HUES6 (cell line): ENCODE results near the gene TMOD3.

Experiments
- H3K27ac ChIP-seq: 2 replicates; pipeline ENCODE4 v1.7.0; 2013; ENCODE audit warnings: low read depth, mild to moderate bottlenecking, low read length, inconsistent platforms
- H3K27me3 ChIP-seq: 2 replicates; pipeline ENCODE4 v1.6.1; 2013; ENCODE audit warnings: low read length; ENCODE audit not compliant: control insufficient read depth, insufficient read depth
- H3K36me3 ChIP-seq: 2 replicates; pipeline ENCODE4 v1.6.1; 2013; ENCODE audit warnings: low read length; ENCODE audit not compliant: control insufficient read depth, insufficient read depth
- H3K4me1 ChIP-seq: 2 replicates; pipeline ENCODE4 v1.6.1; 2013; ENCODE audit warnings: low read length; ENCODE audit not compliant: control insufficient read depth, insufficient read depth
- H3K4me3 ChIP-seq: 2 replicates; pipeline ENCODE4 v1.5.1; 2013; ENCODE audit warnings: low read depth, low read length
- H3K9ac ChIP-seq: one replicate; pipeline ENCODE4 v1.6.1; 2013; ENCODE audit warnings: mild to moderate bottlenecking, low read length
- H3K9me3 ChIP-seq: 2 replicates; pipeline ENCODE4 v1.6.1; 2013; ENCODE audit warnings: low read depth, low read length; ENCODE audit not compliant: control insufficient read depth, insufficient read depth

TMOD3 gene

DNA sequence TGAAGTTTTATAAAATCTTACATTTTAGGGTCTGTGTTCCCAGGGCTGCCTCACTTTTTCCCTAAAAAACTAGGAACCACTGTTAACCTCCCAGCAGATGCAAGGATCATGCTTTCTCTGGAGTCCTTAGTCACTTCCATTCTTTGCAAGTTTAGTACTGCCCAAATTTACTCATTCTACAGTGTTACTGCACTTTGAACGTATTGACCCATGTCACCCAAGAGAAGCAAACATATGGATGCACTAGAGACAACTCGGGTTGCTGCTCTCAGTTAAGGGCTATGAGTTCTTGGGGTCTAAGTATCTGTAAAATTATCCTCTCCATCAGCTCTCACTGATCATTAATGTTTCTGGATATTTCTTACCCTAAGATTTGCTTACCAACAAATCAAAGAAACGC is 83.1 kb downstream of the TMOD3 start:
- Histone ChIP-seq H3K4me3 (no peak overlapping the region), H3K9me3 (no peaks in the 10 kb centered on the region), H3K27me3 (no peaks in the 10 kb centered on the region), H3K36me3 (peaks cover 23% of the 10 kb centered on the region), H3K4me1 (no peaks in the 10 kb centered on the region), H3K9ac (no peak overlapping the region), H3K27ac (no peak overlapping the region)

- Histone ChIP-seq H3K27ac (no peak overlapping the region), H3K9me3 (no peaks in the 10 kb centered on the region), H3K9ac (no peak overlapping the region), H3K36me3 (peaks cover 35% of the 10 kb centered on the region), H3K27me3 (no peaks in the 10 kb centered on the region), H3K4me1 (no peaks in the 10 kb centered on the region), H3K4me3 (no peak overlapping the region)
Measured at GRCh38 chr15:51917493-51917892, 88.0 kb downstream of the TMOD3 start.

DNA sequence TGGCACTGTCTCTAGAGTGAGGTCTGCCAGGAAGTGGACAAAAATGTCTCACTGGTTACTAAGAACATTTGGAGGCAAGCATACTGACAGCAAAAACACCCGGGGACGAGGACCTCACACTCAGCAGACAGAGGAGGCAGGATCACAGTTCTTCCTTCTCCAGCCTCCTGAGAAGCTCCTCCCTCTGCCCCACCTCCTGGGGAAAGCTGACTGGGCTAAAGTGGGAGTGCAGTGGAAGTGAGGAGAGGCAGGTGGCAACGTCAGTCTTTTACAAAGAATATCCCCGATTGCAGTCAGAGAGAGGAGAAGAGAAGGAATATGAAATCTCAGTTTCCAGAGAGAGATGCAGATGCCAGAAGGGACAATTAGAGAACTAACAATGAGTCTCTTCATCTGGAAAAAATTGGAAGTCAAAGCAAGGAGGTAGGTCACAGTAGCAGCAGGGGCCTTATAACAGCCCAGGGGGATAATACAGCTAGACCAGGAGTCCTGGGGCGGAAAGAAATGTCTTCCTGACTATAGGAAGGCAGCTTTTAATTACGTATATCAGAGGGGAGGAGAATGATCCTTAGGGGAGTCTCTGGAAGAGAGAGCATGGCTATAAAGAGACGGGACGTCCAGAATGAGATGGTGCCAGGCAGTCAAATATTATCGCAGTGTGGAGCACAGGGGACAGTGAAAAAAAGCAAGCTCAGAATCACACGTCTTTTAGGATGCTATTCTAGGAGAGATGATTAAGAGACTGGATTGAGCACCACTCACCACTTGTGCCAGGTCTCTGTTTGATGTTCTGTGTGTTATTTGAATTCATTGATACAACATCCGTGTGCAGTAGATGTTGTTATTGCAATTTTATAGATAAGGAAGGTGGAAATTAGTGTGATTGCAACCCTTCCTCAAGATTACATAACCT is 95.0 kb downstream of the TMOD3 start:
- H3K27ac ChIP-seq = no peak overlapping the region
- peaks cover 39% of the 10 kb centered on the region for H3K36me3 ChIP-seq
- no peaks in the 10 kb centered on the region for H3K27me3 ChIP-seq
- H3K4me3 ChIP-seq = no peak overlapping the region
- H3K4me1 ChIP-seq = no peaks in the 10 kb centered on the region
- no peaks in the 10 kb centered on the region for H3K9me3 ChIP-seq
- H3K9ac ChIP-seq = no peak overlapping the region

DNA sequence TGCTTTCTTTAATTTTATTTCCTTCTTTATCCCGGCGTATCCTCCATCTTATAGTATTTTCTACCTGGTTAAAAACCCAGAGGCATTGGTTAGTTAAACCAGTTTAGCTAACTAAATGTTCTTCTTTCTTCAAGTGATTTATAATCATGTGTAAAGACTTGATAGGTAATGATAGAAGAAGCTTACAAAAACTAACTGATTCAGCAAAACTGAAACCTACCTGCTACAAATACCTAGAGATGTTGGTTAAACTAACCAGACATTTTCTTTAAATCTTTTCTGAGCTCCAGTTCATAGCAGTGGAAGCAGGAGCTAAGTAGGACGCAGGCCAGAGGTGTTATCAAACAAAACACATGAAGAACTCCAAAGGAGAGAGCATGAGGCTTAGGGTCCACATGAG is 97.4 kb downstream of the TMOD3 start:
- H3K27ac ChIP-seq = no peak overlapping the region
- no peaks in the 10 kb centered on the region for H3K27me3 ChIP-seq

DNA sequence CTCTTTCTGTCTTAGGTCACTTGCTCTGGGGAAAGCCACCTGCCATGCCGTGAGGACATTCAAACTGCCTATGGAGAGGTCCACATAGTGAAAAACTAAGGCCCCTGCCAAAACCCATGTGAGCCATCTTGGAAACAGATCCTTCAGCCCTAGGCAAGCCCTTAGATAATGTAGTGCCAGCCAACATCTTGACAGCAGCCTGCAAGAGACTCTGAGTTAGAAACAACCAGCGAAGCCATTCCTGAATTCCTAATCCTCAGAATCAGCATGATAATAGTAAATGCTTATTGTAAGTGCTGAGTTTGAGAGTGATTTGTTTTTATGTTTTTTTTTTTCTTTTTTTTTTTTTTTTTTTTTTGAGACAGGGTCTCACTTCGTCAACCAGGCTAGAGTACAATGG is 101.6 kb downstream of the TMOD3 start:
- Histone ChIP-seq H3K27me3 (no peaks in the 10 kb centered on the region), H3K27ac (no peak overlapping the region), H3K4me1 (peaks cover 11% of the 10 kb centered on the region), H3K9me3 (no peaks in the 10 kb centered on the region), H3K4me3 (no peak overlapping the region), H3K36me3 (peaks cover 10% of the 10 kb centered on the region; the same call in 1 of the 2 replicates), H3K9ac (no peak overlapping the region)

More for the DNA sequence above, 97.4 kb downstream of the TMOD3 start:
- no peak overlapping the region for H3K4me3 ChIP-seq
- peaks cover 29% of the 10 kb centered on the region for H3K36me3 ChIP-seq
- H3K4me1 ChIP-seq = peaks cover 11% of the 10 kb centered on the region
- H3K9ac ChIP-seq = no peak overlapping the region
- no peaks in the 10 kb centered on the region for H3K9me3 ChIP-seq

GRCh38 chr15:51931638-51932037 is 102.2 kb downstream of the TMOD3 start:
- Histone ChIP-seq H3K9ac (no peak overlapping the region), H3K4me3 (no peak overlapping the region), H3K27ac (no peak overlapping the region), H3K9me3 (no peaks in the 10 kb centered on the region), H3K27me3 (no peaks in the 10 kb centered on the region), H3K4me1 (peaks cover 11% of the 10 kb centered on the region), H3K36me3 (peaks cover 14% of the 10 kb centered on the region)

DNA sequence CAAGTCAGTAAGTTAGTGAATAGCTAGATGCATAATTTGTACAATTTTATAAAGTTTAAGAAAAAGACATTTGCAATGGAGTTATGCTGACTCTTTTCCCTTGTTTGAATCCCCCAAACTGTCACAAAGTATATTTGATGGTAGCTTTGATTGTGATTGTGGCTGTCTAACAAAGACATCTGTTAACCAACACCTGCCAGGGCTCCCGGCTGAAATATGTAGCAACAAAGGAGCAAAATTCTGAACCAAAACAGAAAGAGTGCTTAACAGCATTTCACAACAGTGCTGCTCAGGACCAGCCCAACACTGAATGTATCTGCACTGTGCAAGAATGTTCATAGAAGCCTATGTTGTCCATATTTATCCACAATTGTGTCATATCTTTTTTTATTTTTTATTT is 102.7 kb downstream of the TMOD3 start:
- Histone ChIP-seq H3K9ac (no peak overlapping the region), H3K9me3 (no peaks in the 10 kb centered on the region), H3K36me3 (peaks cover 14% of the 10 kb centered on the region), H3K4me1 (peaks cover 11% of the 10 kb centered on the region), H3K4me3 (no peak overlapping the region), H3K27ac (no peak overlapping the region), H3K27me3 (no peaks in the 10 kb centered on the region)

DNA sequence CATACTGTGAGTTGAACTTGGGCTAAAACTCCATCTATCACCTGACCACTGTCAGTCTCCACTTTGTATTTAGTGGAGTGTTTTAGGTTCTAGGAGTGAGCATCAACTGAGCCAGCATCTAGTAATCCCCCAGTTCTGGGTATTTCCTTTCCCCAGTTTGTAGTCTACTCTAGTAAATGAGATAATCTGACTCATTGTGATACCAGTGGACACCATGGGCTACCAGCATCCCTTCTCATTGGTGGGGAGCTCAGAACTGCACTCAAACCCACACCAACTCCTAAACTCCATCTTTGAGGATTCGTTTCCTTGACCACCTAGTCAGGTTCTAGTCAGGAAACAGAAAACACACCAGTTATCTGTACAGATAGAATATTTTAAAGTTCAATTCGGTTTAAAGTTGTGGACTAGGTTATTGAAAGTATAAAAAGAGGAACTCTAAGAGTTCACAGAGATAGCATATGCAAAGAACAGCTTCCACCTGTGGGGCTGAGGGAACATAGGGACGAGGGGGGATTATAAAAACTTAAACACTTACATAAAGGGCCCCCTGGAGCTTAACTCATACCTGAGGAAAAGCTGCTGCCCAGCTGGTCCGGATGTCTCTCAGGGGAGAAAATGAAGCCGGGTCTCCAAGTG is 106.1 kb downstream of the TMOD3 start:
- H3K36me3 ChIP-seq = peaks cover 15% of the 10 kb centered on the region
- H3K4me1 ChIP-seq = peaks cover 9% of the 10 kb centered on the region
- H3K27ac ChIP-seq = no peak overlapping the region
- H3K27me3 ChIP-seq = no peaks in the 10 kb centered on the region
- no peaks in the 10 kb centered on the region for H3K9me3 ChIP-seq
- H3K9ac ChIP-seq = no peak overlapping the region
- no peak overlapping the region for H3K4me3 ChIP-seq

- Histone ChIP-seq H3K27me3 (no peaks in the 10 kb centered on the region), H3K27ac (no peak overlapping the region), H3K4me1 (peaks cover 5% of the 10 kb centered on the region), H3K36me3 (peaks cover 17% of the 10 kb centered on the region), H3K9me3 (no peaks in the 10 kb centered on the region), H3K4me3 (no peak overlapping the region), H3K9ac (no peak overlapping the region)
Measured at GRCh38 chr15:51936105-51936478, 106.6 kb downstream of the TMOD3 start.

DNA sequence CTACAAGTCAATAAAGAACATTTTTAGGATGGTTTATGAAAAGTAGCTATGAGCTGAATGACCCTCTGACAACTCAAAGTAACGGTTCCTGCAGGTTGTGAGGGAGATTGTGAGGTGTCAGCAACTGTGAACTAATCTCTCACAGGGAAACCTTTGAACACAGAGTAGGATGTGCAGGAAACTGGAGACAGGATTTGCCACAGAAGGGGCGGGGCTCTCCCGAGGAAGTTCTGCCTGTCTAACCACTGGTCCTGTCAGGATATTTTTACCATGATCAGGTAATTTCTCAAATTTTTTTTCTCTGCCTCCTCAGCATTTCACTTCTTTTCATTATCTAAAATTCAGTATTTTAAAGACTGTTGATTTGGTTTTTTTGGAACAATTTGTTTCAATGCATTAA is 108.8 kb downstream of the TMOD3 start:
- no peaks in the 10 kb centered on the region for H3K4me1 ChIP-seq
- H3K9me3 ChIP-seq = no peaks in the 10 kb centered on the region
- peaks cover 30% of the 10 kb centered on the region for H3K36me3 ChIP-seq
- H3K9ac ChIP-seq = no peak overlapping the region
- H3K27ac ChIP-seq = no peak overlapping the region
- H3K4me3 ChIP-seq = no peak overlapping the region
- no peaks in the 10 kb centered on the region for H3K27me3 ChIP-seq

- no peak overlapping the region for H3K9ac ChIP-seq
- no peaks in the 10 kb centered on the region for H3K27me3 ChIP-seq
- H3K4me3 ChIP-seq = no peak overlapping the region
- peaks cover 36% of the 10 kb centered on the region for H3K36me3 ChIP-seq
- H3K27ac ChIP-seq = no peak overlapping the region
- H3K4me1 ChIP-seq = no peaks in the 10 kb centered on the region
- no peaks in the 10 kb centered on the region for H3K9me3 ChIP-seq
Measured at GRCh38 chr15:51939216-51939615, 109.8 kb downstream of the TMOD3 start.
